GM12874 (cell line): ENCODE measurements around the gene NKAPD1.

ENCODE experiments used
- CTCF ChIP-seq: IDR thresholded peaks from 2 replicates; pipeline ENCODE4 v1.5.1; 2011; ENCODE audit warnings: low read depth, mild to moderate bottlenecking, control low read depth, low read length, moderate library complexity; ENCODE audit not compliant: insufficient read depth

Gene NKAPD1

GRCh38 chr11:112134473-112134872 lies 60.4 kb downstream of the NKAPD1 start:
- no peak for TF ChIP-seq CTCF
